ENCODE measurements around the gene TOR3A. TPM values are rescaled to one million over a fixed set of nuclear protein-coding genes. Genes with fewer than 3 reads are reported as not detected.

The TOR3A gene
- total RNA-seq, 1 donor from 2014 or later: 8.2 TPM

GRCh38 chr1:179141592-179142251, 59.9 kb downstream of the TOR3A start:
- no peak overlapping the region for H3K4me3 Mint-ChIP-seq (ENCODE audit: unreplicated experiment)
- no peak for TF ChIP-seq CTCF (IDR thresholded peaks at IDR 0.05; ENCODE audit: partially characterized antibody, unreplicated experiment)
- no peaks in the 10 kb centered on the region for H3K27me3 Mint-ChIP-seq (ENCODE audit: unreplicated experiment)
- H3K36me3 Mint-ChIP-seq (ENCODE audit: unreplicated experiment): peaks cover 13% of the 10 kb centered on the region
- H3K27ac Mint-ChIP-seq (ENCODE audit: unreplicated experiment): no peak overlapping the region
- peaks cover 4% of the 10 kb centered on the region for H3K9me3 Mint-ChIP-seq (ENCODE audit: unreplicated experiment)
- H3K4me1 Mint-ChIP-seq (ENCODE audit: low read depth, unreplicated experiment): peaks cover 5% of the 10 kb centered on the region
- DNase-seq: no peak

GRCh38 chr1:179142889-179143299, 61.0 kb downstream of the TOR3A start:
- Mint-ChIP-seq H3K27ac (ENCODE audit: unreplicated experiment) (no peak overlapping the region), H3K4me3 (ENCODE audit: unreplicated experiment) (no peak overlapping the region), H3K4me1 (ENCODE audit: low read depth, unreplicated experiment) (peaks cover 3% of the 10 kb centered on the region), H3K27me3 (ENCODE audit: unreplicated experiment) (no peaks in the 10 kb centered on the region), H3K9me3 (ENCODE audit: unreplicated experiment) (peaks cover 4% of the 10 kb centered on the region), H3K36me3 (ENCODE audit: unreplicated experiment) (peaks cover 13% of the 10 kb centered on the region)
- DNase-seq: no peak
- no peak for TF ChIP-seq CTCF (IDR thresholded peaks at IDR 0.05; ENCODE audit: partially characterized antibody, unreplicated experiment)

- Mint-ChIP-seq H3K4me1 (ENCODE audit: low read depth, unreplicated experiment) (peaks cover 3% of the 10 kb centered on the region), H3K27me3 (ENCODE audit: unreplicated experiment) (no peaks in the 10 kb centered on the region), H3K27ac (ENCODE audit: unreplicated experiment) (no peak overlapping the region), H3K9me3 (ENCODE audit: unreplicated experiment) (peaks cover 4% of the 10 kb centered on the region), H3K4me3 (ENCODE audit: unreplicated experiment) (no peak overlapping the region), H3K36me3 (ENCODE audit: unreplicated experiment) (peaks cover 13% of the 10 kb centered on the region)
- no peak for TF ChIP-seq CTCF (IDR thresholded peaks at IDR 0.05; ENCODE audit: partially characterized antibody, unreplicated experiment)
- DNase-seq: no peak
Measured at GRCh38 chr1:179143322-179143721, 61.5 kb downstream of the TOR3A start.

GRCh38 chr1:179144626-179145025, 62.8 kb downstream of the TOR3A start:
- no peaks in the 10 kb centered on the region for H3K27me3 Mint-ChIP-seq (ENCODE audit: unreplicated experiment)
- TF ChIP-seq CTCF (IDR thresholded peaks at IDR 0.05; ENCODE audit: partially characterized antibody, unreplicated experiment): no peak
- DNase-seq: no peak
- H3K27ac Mint-ChIP-seq (ENCODE audit: unreplicated experiment): no peak overlapping the region
- no peak overlapping the region for H3K4me3 Mint-ChIP-seq (ENCODE audit: unreplicated experiment)
- peaks cover 14% of the 10 kb centered on the region for H3K36me3 Mint-ChIP-seq (ENCODE audit: unreplicated experiment)
- peaks cover 3% of the 10 kb centered on the region for H3K4me1 Mint-ChIP-seq (ENCODE audit: low read depth, unreplicated experiment)
- H3K9me3 Mint-ChIP-seq (ENCODE audit: unreplicated experiment): peaks cover 2% of the 10 kb centered on the region

- no peaks in the 10 kb centered on the region for H3K9me3 Mint-ChIP-seq (ENCODE audit: unreplicated experiment)
- H3K4me3 Mint-ChIP-seq (ENCODE audit: unreplicated experiment): no peak overlapping the region
- H3K27ac Mint-ChIP-seq (ENCODE audit: unreplicated experiment): no peak overlapping the region
- H3K4me1 Mint-ChIP-seq (ENCODE audit: low read depth, unreplicated experiment): peaks cover 3% of the 10 kb centered on the region
- no peaks in the 10 kb centered on the region for H3K27me3 Mint-ChIP-seq (ENCODE audit: unreplicated experiment)
- no peak for TF ChIP-seq CTCF (IDR thresholded peaks at IDR 0.05; ENCODE audit: partially characterized antibody, unreplicated experiment)
- no peak for DNase-seq
- H3K36me3 Mint-ChIP-seq (ENCODE audit: unreplicated experiment): peaks cover 6% of the 10 kb centered on the region
Measured at GRCh38 chr1:179145521-179145920, 63.7 kb downstream of the TOR3A start.
